NCI-H82 treated with DMSO at 0.1 percent for 48 hours (cell line): Measurements from ENCODE around the gene ANKRD37.
"Not testable (repeated sequence)": the region's sequence is repeated elsewhere in the genome, so short reads cannot be mapped to it uniquely, and the experiment has no call there.

ENCODE experiments used
- DNase-seq: peaks from one replicate; lab custom pipeline; 2025; ENCODE audit not compliant: unreplicated experiment; lab: John Stamatoyannopoulos, UW

Gene ANKRD37, protein sequence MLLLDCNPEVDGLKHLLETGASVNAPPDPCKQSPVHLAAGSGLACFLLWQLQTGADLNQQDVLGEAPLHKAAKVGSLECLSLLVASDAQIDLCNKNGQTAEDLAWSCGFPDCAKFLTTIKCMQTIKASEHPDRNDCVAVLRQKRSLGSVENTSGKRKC

DNA sequence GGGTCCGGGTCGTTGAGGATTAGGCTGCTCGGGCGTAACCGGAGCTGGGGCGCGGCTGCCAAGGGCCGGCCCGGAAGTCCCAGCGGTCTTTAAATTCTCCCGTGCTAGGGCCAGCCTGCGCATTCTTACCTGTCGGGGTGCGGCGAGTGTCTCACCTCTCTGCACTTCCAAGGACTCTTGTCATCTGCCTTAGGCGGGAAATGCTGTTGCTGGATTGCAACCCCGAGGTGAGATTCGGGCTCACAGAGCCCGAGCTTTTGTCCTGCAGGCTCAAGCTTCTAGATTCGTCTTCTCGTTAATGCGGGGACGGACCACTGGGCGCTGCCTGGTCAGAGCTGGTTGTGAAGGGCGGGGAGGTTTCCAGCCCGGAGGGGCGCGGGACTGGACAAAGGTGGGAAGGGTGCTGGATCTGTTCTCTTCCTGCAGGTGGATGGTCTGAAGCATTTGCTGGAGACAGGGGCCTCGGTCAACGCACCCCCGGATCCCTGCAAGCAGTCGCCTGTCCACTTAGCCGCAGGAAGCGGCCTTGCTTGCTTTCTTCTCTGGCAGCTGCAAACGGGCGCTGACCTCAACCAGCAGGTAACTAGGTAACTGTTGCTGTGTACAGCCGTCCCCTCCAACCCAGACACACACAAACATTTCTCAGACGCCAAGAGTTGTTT is at the start of gene ANKRD37:
Gene ANKRD37, plus strand, starts transcription at position 118 of the 662 bp plus-strand sequence. Its CDS starts 83 bp downstream, at position 201.
- no peak for DNase-seq

DNA sequence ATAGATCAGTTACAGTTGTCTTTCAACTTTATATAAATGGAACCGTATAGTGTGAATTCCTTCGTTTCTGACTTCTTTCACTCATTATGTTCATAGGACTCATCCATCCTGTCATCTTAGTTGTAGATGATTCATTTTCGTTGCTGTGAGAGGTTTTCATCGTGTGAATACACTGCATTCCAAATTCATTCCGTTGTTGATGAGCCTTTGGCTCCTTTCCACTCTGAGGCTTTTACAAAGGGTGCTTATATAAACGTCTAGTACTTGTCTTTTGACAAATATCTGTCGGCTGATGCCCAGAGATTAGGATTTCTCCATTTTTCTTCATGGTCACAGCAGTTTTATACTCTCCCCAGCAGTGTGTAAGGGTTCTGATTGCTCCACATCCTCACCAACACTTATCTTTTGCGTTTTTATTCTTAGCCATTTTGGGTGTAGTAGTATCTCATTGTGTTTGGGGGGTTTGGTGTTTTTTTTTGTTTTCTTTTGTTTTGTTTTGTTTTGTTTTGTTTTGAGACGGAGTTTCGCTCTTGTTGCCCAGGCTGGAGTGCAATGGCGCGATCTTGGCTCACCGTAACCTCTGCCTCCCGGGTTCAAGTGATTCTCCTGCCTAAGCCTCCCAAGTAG is 49.6 kb upstream of the ANKRD37 start:
- DNase-seq: no peak

DNA sequence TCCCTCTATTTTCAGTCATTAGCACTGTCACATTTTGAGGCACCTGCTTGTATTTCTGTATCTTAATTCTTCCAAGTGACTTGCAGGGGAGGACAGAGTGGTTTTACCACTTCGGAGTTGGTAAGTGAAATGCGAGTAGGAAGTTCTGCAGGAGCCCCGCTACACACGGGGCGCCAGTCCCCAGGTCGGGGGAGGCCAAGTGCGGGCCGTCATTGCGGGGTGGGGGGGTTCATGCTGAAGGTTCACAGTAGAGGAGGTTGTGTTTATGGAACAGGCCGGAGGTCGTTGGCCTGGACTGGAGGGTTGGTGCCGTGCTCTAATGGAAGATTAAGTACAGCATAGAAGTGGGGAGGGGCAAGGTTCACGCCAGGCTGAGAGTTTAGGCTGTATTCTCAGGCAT is 45.0 kb upstream of the ANKRD37 start:
- DNase-seq: no peak

DNA sequence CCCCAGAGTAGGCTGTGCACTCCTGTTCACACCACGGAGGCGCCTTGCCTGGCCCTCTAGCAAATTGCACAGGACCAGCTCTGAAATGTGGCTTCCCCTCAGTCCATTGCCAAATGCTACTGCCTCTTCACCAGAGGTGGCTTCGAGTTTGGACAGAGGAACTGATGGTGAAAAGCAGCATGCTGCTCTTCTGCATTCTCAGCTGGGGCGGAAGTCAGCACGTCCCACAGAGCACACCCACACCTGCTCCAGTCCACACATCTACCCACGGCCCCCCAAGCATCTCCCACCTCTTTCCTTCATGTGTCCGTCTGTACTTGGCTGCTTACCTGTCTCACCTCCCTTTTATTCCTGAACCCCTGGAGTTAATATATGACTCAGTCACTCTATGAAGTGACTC is 44.4 kb upstream of the ANKRD37 start:
- DNase-seq: no peak

DNA sequence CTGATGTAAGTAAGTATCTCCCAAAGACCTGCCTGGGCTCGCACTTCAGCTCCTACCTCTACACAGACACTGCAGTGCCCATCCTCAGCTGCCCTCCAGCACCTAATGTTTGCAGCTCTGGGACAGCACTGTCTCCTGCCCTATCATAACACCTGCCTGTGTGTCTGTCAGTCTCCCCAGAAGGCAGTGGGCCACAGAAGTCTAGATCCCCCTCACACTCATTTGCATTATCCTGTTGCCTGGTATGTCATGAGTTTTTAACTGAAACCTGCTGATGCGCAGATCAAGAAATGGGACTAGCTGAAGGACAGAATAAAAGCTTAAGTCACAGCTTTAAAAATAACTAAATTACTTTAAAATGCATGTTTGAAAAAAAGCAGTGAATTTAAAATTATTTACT is 43.9 kb upstream of the ANKRD37 start:
- DNase-seq: no peak

DNA sequence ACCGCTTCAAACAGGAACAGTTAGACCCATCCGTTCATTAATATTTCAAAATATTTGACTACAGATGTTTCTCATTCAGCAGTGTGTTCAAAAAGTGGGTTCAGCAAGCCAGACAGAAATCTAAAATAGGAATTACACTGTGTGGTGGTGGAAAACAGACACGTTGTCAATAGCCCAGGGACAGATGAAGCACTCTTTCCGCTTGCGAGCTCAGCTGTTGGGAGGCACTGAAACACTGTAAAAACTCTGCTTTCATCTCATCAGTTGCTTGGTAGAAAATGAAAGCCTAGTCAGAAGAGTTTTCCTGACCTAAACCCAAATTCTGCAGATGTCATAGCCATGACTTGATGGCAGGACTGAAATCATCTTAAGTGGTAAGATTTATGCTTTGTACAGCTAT is 39.4 kb upstream of the ANKRD37 start:
- DNase-seq: no peak

DNA sequence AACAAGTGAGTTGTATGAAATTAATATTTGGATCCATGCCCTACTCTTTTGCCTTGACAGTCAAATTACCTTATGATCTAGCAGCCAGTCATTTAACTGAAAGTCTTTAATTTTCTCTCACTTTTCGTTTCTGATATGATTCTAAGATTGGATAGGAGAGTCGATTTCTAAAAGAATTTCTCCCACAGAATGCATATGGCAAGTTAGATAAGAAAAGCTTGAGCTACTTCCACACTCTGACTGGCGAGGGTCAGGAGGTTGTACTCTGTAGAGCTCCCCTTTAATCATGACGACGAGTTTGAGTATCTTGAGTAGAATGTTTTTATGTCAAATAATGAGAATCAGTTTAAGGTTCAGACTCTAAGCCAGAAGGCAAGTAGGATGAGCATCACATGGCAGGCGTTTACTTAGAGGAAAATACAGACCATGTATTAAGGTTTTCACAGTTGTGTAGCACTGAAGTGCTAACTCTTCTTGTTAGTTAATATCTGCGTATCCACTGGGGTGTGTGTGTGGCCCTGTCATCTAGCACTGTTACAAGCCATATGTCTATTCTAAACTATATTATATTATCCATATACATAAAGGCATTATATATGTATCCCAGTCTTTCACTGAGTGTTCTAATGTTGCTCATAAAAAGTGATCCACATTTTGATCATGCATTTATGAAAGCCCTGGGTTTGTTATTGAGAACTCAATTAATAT is 38.8 kb upstream of the ANKRD37 start:
- DNase-seq: no peak

DNA sequence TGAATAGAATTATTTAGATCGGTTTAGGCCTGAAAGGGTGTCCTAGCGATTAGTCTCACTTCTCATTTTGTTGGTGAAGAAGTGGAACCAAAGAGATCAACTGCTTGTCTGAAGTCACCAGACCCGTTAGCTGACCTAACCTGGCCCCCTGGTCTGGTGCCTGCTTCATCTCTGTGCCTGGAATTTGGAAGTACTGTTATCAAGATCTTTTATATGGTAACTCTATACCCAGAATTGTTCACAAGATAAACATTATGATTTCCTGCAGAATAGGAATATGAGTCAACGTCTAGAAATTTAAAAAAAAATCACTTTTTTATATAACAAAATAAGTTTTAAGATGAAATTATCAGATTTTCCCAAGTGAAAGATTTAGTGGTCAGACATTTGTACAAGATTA is 38.1 kb upstream of the ANKRD37 start:
- no peak for DNase-seq

DNA sequence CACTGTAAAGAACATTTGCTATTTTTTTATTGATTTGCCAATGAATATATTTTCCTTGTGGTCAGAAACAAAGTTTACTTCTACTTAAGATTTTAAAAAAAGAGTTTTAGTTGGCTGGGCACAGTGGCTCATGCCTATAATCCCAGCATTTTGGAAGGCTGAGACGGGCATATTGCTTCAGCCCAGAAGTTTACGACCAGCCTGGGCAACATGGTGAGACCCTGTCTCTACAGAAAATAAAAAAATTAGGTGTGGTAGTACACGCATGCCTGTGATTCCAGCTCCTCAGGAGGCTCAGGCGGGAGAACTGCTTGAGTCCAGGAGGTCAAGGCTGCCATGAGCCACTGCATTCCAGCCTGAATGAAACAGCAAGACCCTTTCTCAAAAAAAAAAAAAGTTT is 37.7 kb upstream of the ANKRD37 start:
- DNase-seq: no peak

DNA sequence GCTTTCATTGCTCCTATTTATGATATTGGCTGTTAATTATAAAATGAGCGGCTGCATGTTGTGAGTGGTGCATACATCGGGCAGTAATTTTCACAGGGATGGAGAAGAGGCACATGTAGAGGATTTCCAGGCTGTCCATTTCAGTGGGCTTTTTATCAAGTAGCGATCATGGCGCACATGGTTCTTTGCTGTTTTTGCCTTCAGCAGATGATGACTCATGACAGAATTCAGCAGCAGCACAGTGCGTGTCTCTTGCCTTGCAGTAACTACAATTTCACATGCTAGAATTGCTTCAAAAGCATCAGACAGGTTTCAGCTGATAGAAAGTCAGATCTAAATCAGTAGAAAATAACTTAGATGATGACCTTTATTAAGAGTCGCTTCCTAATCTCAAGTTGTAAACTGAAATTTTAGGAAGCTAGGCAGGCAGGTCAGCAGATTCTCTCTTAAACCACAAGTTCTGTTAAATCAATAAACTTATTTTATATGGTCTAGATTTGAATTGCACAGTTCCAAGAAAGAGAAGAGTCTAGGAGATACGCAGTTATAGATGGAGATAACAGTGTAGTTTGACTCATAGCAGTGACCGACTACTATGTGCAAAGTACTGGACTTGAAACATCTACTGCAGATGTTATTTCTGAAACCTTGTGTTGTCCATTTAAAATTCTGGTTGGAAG is 36.7 kb upstream of the ANKRD37 start:
- no peak for DNase-seq

DNA sequence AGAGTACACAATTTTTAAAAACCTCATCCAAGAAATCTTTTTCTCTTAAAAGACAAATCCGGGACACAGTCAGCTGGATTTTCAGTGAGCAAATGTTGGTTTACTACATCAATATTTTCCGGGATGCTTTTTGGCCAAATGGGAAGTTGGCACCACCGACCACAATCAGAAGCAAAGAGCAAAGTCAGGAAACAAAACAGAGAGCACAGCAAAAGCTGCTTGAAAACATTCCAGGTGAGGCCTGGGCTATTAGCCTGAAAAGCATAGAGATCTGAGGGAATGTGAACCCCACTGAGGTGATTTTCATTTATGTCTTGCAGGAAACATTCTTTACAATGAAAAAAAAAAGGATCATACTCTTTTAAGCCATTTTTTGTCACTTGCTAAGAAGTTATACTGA is 34.8 kb upstream of the ANKRD37 start:
- DNase-seq: no peak

DNA sequence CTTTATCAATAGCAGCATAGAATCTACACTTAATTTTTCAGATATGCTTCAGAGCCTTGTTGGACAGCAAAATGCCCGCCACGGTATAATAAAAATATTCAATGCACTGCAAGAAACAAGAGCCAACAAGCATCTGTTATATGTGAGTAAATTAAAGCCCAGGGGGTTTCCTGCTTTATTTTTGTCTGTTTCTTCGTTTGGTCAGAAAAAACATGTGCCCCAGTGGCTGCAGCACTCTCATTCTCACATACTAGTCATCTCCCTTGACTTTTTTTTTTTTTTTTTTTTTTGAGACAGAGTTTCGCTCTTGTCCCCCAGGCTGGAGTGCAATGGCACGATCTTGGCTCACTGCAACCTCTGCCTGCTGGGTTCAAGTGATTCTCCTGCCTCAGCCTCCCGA is 34.1 kb upstream of the ANKRD37 start:
- DNase-seq: not testable (repeated sequence)

DNA sequence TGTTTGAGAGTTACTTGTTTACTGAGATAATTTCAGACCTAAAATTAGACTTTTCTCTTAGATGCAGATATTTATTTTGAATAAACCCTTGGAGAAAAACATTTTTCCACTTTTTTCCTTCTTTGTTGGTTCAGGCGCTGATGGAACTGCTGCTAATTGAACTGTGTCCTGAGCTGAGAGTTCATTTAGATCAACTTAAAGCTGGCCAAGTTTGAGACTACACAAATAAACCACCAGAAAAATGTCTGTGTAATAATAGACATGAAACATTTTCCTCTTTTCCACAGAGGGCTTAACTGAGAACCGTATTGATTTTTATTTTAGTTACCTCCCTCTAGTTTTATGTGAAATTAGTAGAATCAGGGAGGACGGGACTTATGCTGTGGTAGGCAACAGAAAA is 33.4 kb upstream of the ANKRD37 start:
- DNase-seq: no peak

DNA sequence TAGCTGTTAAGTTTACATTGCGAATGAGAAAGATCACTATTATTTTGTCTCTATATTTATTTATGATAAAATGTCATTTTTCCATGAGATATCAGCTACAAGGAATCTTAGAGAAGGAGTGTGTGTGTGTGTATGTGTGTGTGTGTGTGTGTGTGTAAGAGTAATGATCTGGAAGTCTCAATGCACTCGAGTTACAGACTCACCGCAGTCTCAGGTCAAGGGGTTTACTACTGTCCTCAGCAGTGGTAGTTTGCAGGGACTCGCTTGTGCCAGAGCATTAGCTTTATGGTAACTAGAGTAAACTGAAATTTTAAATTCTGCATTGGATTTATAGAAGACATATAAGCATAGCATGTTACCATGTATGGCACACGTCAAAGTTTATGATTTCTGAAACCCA is 31.8 kb upstream of the ANKRD37 start:
- no peak for DNase-seq

DNA sequence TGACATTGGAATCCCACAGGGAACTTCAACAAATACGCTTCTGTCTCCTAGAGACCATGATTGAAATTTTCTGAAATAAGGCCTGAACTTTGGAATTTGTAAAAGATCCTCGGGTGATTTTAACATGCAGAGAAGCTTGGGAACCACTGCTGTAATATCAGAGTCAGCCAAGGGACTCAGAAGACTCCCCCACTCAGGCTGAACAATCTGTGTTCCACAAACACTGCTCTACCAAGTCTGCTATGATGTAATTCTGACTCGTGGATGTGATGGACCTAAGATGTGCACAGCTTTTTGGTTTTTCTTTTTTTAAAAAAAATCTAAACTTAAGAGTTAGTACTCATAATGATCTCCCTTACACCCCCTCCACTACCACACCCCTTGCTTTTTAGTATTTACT is 26.9 kb upstream of the ANKRD37 start:
- no peak for DNase-seq

DNA sequence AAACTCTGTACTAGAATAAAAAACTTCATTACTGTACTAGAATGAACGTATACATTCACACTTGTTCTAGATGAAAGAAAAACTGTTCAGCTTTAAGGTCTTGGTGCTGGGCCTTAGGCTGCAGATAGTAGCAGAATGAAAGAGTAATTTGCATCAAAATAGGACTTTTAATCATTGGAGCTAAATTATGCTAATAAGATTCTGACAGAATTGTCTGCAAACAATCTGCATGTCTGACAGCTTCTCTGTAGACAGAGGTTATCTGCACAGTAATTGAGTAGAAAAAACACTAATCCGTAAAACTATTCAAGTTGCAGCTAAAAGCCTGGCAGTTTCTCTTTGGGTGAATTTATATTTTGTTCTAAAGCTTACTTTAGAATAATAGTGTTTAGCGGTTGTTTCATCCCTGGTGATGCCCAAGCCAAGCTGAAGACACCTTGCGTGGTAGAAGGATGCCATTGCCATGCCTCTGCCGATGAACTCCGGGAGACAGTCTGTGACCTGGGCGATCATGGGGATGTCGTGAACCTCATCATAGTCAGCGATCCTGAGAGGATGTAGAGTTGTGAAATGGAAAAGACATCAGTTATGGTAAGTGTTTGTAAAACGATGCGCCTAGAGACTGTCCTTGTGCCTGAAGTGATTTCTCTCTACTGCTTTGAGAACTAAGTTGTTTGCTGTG is 26.2 kb upstream of the ANKRD37 start:
- no peak for DNase-seq

DNA sequence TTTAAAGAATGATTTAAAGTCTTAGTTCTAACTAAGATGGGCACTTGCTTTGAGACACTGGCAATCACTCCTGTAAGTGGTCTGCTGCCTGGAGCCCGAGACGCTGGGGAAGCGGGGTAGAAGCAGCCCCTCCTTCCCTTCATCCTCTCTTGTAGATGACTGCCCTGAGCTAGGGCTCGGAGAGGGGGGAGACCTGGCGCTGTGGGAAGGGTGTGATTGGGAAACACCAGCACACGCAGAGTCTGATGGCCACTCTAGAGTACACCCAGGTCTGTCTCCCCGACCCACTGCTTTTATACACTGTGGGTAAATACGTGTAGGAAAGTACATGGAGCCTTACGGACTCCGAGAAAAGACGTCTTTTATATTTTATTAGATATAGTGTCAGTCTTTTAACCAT is 24.9 kb upstream of the ANKRD37 start:
- DNase-seq: no peak

DNA sequence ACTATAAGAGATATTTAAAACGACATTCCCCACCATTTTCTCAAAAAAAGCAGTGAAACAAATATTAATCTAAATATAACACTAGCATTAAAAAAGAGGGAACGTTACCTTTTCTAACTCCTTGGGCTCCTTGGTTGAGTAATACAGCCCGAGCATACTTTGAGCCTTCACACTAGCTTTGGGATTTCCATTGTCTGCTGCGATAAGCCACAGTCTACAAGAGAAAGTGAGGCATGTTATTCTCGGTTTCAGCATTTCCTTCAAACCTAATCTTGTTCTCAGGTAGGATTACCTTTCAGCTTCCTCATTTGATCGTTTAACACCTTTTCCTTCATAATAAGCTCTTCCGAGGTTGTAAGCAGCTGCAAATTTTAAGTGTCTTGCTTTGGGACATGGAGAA is 22.6 kb upstream of the ANKRD37 start:
- DNase-seq: no peak

DNA sequence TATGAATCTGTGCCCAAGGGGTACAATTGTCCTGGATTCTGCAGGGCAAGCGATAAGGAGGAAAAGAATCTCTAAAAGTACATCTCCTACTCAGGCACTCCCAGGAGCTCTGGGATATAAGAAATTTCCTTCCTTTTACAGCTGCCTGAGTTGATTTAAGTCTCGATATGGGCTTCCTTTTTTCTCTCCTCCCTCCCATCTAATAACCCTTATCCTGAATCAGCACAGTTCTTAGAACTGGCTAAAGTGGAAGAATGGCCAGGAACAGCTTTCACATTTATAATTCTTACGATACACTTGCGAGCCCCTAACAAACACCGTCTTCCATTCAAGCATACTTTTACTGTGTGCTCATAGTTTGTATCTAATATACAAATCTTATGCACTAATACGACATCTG is 22.1 kb upstream of the ANKRD37 start:
- DNase-seq: no peak

DNA sequence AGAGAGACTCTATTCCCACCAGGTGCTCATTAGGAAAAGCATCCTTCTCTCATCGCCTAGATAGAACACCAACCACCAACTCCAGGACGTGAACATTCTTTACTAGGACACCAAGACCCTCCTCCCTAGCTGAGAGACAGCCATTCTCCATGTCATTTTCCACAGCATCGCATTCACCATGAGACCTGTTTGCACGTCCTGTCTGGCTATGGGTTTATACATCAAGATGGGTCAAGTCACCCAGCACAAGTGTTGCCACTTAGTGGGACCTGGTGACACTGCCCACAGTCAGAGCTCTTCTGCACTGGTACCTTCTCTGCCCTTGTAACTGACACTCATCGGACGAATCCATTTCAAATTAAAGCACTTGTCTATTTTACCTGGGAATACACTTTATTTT is 18.4 kb upstream of the ANKRD37 start:
- no peak for DNase-seq
